Activated naive CD8-positive, alpha-beta T cell treated with anti-CD3 and anti-CD28 coated beads, Interleukin-2, amount 50 U/mL, for 24 hours (primary cell): ENCODE data around the gene B3GNT3.
"Not testable (repeated sequence)": the region's sequence is repeated elsewhere in the genome, so short reads cannot be mapped to it uniquely, and the experiment has no call there.

Experiments
- ATAC-seq: fragments of 150-1000 bp; cut with Tn5 transposase; one replicate; pipeline ENCODE4 v1.10.0; 2021
- DNase-seq: peaks from one replicate; pipeline ENCODE4 v3.0.0; 2021
- H3K27ac Mint-ChIP-seq: one replicate; pipeline ENCODE4 v1.8.0; 2021; ENCODE audit warnings: mild to moderate bottlenecking, mixed read lengths
- H3K27me3 Mint-ChIP-seq: one replicate; pipeline ENCODE4 v1.8.0; 2021; ENCODE audit warnings: mixed read lengths
- H3K36me3 Mint-ChIP-seq: one replicate; pipeline ENCODE4 v1.8.0; 2021; ENCODE audit warnings: low read depth, mixed read lengths
- H3K4me1 Mint-ChIP-seq: one replicate; pipeline ENCODE4 v1.8.0; 2021; ENCODE audit warnings: mixed read lengths
- H3K4me3 Mint-ChIP-seq: one replicate; pipeline ENCODE4 v1.8.0; 2021; ENCODE audit warnings: mild to moderate bottlenecking, moderate library complexity, mixed read lengths
- H3K9me3 Mint-ChIP-seq: one replicate; pipeline ENCODE4 v1.8.0; 2021; ENCODE audit warnings: mixed read lengths

B3GNT3 gene

GRCh38 chr19:17757125-17757524 is 37.8 kb upstream of the B3GNT3 start:
- Mint-ChIP-seq H3K36me3 (peaks cover 29% of the 10 kb centered on the region), H3K27me3 (no peaks in the 10 kb centered on the region), H3K4me1 (peaks cover 50% of the 10 kb centered on the region), H3K9me3 (no peaks in the 10 kb centered on the region), H3K27ac (no peak overlapping the region), H3K4me3 (no peak overlapping the region)
- no peak for ATAC-seq
- no peak for DNase-seq

GRCh38 chr19:17758515-17758914 is 36.4 kb upstream of the B3GNT3 start:
- DNase-seq = no peak
- ATAC-seq = no peak
- Mint-ChIP-seq H3K9me3 (no peaks in the 10 kb centered on the region), H3K27ac (no peak overlapping the region), H3K36me3 (peaks cover 36% of the 10 kb centered on the region), H3K4me1 (peaks cover 48% of the 10 kb centered on the region), H3K27me3 (no peaks in the 10 kb centered on the region), H3K4me3 (no peak overlapping the region)

GRCh38 chr19:17761148-17761547 is 33.8 kb upstream of the B3GNT3 start:
- no peak overlapping the region for H3K27ac Mint-ChIP-seq
- no peak overlapping the region for H3K4me3 Mint-ChIP-seq
- ATAC-seq = no peak
- no peaks in the 10 kb centered on the region for H3K9me3 Mint-ChIP-seq
- peaks cover 29% of the 10 kb centered on the region for H3K4me1 Mint-ChIP-seq
- H3K36me3 Mint-ChIP-seq = peaks cover 43% of the 10 kb centered on the region
- DNase-seq = no peak
- no peaks in the 10 kb centered on the region for H3K27me3 Mint-ChIP-seq

- peaks cover 41% of the 10 kb centered on the region for H3K36me3 Mint-ChIP-seq
- H3K4me1 Mint-ChIP-seq = peaks cover 25% of the 10 kb centered on the region
- no peak overlapping the region for H3K27ac Mint-ChIP-seq
- H3K9me3 Mint-ChIP-seq = no peaks in the 10 kb centered on the region
- ATAC-seq (no peak), DNase-seq (no peak)
- H3K27me3 Mint-ChIP-seq = no peaks in the 10 kb centered on the region
- H3K4me3 Mint-ChIP-seq = no peak overlapping the region
These were observed 32.3 kb upstream of the B3GNT3 start for GRCh38 chr19:17762505-17763229.

- no peak overlapping the region for H3K27ac Mint-ChIP-seq
- H3K4me3 Mint-ChIP-seq = no peak overlapping the region
- no peaks in the 10 kb centered on the region for H3K9me3 Mint-ChIP-seq
- no peaks in the 10 kb centered on the region for H3K27me3 Mint-ChIP-seq
- DNase-seq = no peak
- H3K4me1 Mint-ChIP-seq = peaks cover 21% of the 10 kb centered on the region
- peaks cover 37% of the 10 kb centered on the region for H3K36me3 Mint-ChIP-seq
- ATAC-seq = no peak
These were observed 30.6 kb upstream of the B3GNT3 start for GRCh38 chr19:17764348-17764747.

- ATAC-seq = no peak
- Mint-ChIP-seq H3K36me3 (peaks cover 36% of the 10 kb centered on the region), H3K27ac (no peak overlapping the region), H3K4me3 (no peak overlapping the region), H3K27me3 (no peaks in the 10 kb centered on the region), H3K9me3 (no peaks in the 10 kb centered on the region), H3K4me1 (peaks cover 16% of the 10 kb centered on the region)
- no peak for DNase-seq
These were observed 29.8 kb upstream of the B3GNT3 start for GRCh38 chr19:17765069-17765618.

GRCh38 chr19:17766543-17767131 is 28.3 kb upstream of the B3GNT3 start:
- peaks cover 36% of the 10 kb centered on the region for H3K36me3 Mint-ChIP-seq
- H3K4me3 Mint-ChIP-seq = no peak overlapping the region

GRCh38 chr19:17767559-17767958 is 27.4 kb upstream of the B3GNT3 start:
- Mint-ChIP-seq H3K36me3 (peaks cover 39% of the 10 kb centered on the region), H3K27me3 (no peaks in the 10 kb centered on the region), H3K27ac (no peak overlapping the region), H3K9me3 (no peaks in the 10 kb centered on the region), H3K4me1 (peaks cover 4% of the 10 kb centered on the region), H3K4me3 (no peak overlapping the region)
- DNase-seq = no peak
- ATAC-seq = no peak

More at GRCh38 chr19:17766543-17767131, 28.3 kb upstream of the B3GNT3 start:
- Mint-ChIP-seq H3K4me1 (peaks cover 4% of the 10 kb centered on the region), H3K9me3 (no peaks in the 10 kb centered on the region), H3K27me3 (no peaks in the 10 kb centered on the region), H3K27ac (no peak overlapping the region)
- DNase-seq (peak; percentile 59), ATAC-seq (no peak)

GRCh38 chr19:17770613-17771012 is 24.3 kb upstream of the B3GNT3 start:
- Mint-ChIP-seq H3K27ac (no peak overlapping the region), H3K36me3 (peaks cover 32% of the 10 kb centered on the region), H3K4me3 (no peak overlapping the region), H3K9me3 (no peaks in the 10 kb centered on the region), H3K4me1 (peaks cover 5% of the 10 kb centered on the region), H3K27me3 (no peaks in the 10 kb centered on the region)
- DNase-seq (no peak), ATAC-seq (no peak)

- no peak for DNase-seq
These were observed 22.8 kb upstream of the B3GNT3 start for GRCh38 chr19:17772172-17772571.

GRCh38 chr19:17775245-17775927 is 19.6 kb upstream of the B3GNT3 start:
- H3K36me3 Mint-ChIP-seq = peaks cover 20% of the 10 kb centered on the region
- DNase-seq (peak; percentile 59), ATAC-seq (no peak)
- H3K4me1 Mint-ChIP-seq = peaks cover 24% of the 10 kb centered on the region
- H3K4me3 Mint-ChIP-seq = no peak overlapping the region
- H3K27me3 Mint-ChIP-seq = no peaks in the 10 kb centered on the region
- no peak overlapping the region for H3K27ac Mint-ChIP-seq
- no peaks in the 10 kb centered on the region for H3K9me3 Mint-ChIP-seq

More at GRCh38 chr19:17772172-17772571, 22.8 kb upstream of the B3GNT3 start:
- Mint-ChIP-seq H3K27me3 (no peaks in the 10 kb centered on the region), H3K9me3 (no peaks in the 10 kb centered on the region), H3K4me3 (no peak overlapping the region), H3K4me1 (peaks cover 17% of the 10 kb centered on the region), H3K27ac (no peak overlapping the region), H3K36me3 (peaks cover 28% of the 10 kb centered on the region)
- no peak for ATAC-seq

GRCh38 chr19:17775991-17776803 is 18.7 kb upstream of the B3GNT3 start:
- Mint-ChIP-seq H3K27ac (peak overlapping the region; percentile 80), H3K36me3 (peaks cover 18% of the 10 kb centered on the region), H3K4me1 (peaks cover 24% of the 10 kb centered on the region), H3K27me3 (no peaks in the 10 kb centered on the region), H3K9me3 (no peaks in the 10 kb centered on the region), H3K4me3 (no peak overlapping the region)
- peak; percentile 73 for ATAC-seq
- peak; percentile 47 for DNase-seq

GRCh38 chr19:17777840-17778239 is 17.1 kb upstream of the B3GNT3 start:
- not testable (repeated sequence) for H3K4me3 Mint-ChIP-seq, H3K9me3 Mint-ChIP-seq, H3K27ac Mint-ChIP-seq, H3K27me3 Mint-ChIP-seq, ATAC-seq, DNase-seq
- H3K4me1 Mint-ChIP-seq = peaks cover 24% of the 10 kb centered on the region
- peaks cover 16% of the 10 kb centered on the region for H3K36me3 Mint-ChIP-seq
